CD4-positive, alpha-beta T cell (primary cell): Measurements from ENCODE around the gene NES. TPM values are rescaled to one million over a fixed set of nuclear protein-coding genes. Genes with fewer than 3 reads are reported as not detected.
A peak's percentile ranks its signal among the peaks of the same experiment; 100 is the strongest.

ENCODE experiments used
- ATAC-seq: fragments of 200-7000 bp; cut with Tn5 transposase; one replicate; pipeline ENCODE4 v1.10.0; 2022; ENCODE audit warnings: mild to moderate bottlenecking; ENCODE audit not compliant: poor library complexity
- CTCF ChIA-PET: fragments of 350-600 bp; sonication (Branson Sonifier 250); formaldehyde crosslinking; loops from one replicate; lab custom pipeline; 2021; ENCODE audit warnings: antibody characterized with exemption, inconsistent platforms; lab: Charles Lee
- POLR2A ChIA-PET: fragments of 350-600 bp; sonication (Branson Sonifier 250); formaldehyde crosslinking; loops from one replicate; lab custom pipeline; 2021; ENCODE audit warnings: antibody characterized with exemption, inconsistent platforms; lab: Charles Lee
- DNase-seq, 14 experiments: peaks; one replicate each; pipeline ENCODE4 v3.0.0-alpha.2; 2013 to 2020; ENCODE audit warnings: mixed read lengths in 2 of 14
- H3K27ac ChIP-seq, 2 donors: one replicate each; pipeline versions ENCODE4 v1.5.1 to v1.7.0; 2013; ENCODE audit warnings: low read length in 2 of 2, low read depth in 1 of 2, mild to moderate bottlenecking in 1 of 2
- H3K27me3 ChIP-seq, 2 experiments: 1 replicate in 1 of 2; 2 replicates in 1 of 2; pipeline versions ENCODE4 v1.6.1 to v1.7.0; 2013; ENCODE audit warnings: low read length in 2 of 2, control low read depth in 1 of 2, mild to moderate bottlenecking in 1 of 2, moderate library complexity in 1 of 2; ENCODE audit not compliant: insufficient read depth in 2 of 2, control insufficient read depth in 1 of 2
- H3K36me3 ChIP-seq: one replicate; pipeline ENCODE4 v1.6.1; 2013; ENCODE audit warnings: low read length, control low read depth; ENCODE audit not compliant: insufficient read depth
- H3K4me1 ChIP-seq: one replicate; pipeline ENCODE4 v1.6.1; 2013; ENCODE audit warnings: low read length, control low read depth; ENCODE audit not compliant: insufficient read depth
- H3K4me3 ChIP-seq: one replicate; pipeline ENCODE4 v1.5.1; 2013; ENCODE audit warnings: mild to moderate bottlenecking, low read length, moderate library complexity
- H3K9me3 ChIP-seq, 2 experiments: 1 replicate in 1 of 2; 2 replicates in 1 of 2; pipeline versions ENCODE4 v1.6.1 to v1.7.0; 2013; ENCODE audit warnings: low read length in 2 of 2, mild to moderate bottlenecking in 2 of 2, control low read depth in 1 of 2, moderate library complexity in 1 of 2; ENCODE audit not compliant: control insufficient read depth in 1 of 2, insufficient read depth in 1 of 2
- H3K27ac Mint-ChIP-seq: one replicate; pipeline ENCODE4 v1.8.0; 2020; ENCODE audit warnings: mixed read lengths
- H3K27me3 Mint-ChIP-seq: one replicate; pipeline ENCODE4 v1.8.0; 2021; ENCODE audit warnings: mixed read lengths
- H3K36me3 Mint-ChIP-seq: one replicate; pipeline ENCODE4 v1.8.0; 2021; ENCODE audit warnings: low read depth, mixed read lengths
- H3K4me1 Mint-ChIP-seq: one replicate; pipeline ENCODE4 v1.8.0; 2021; ENCODE audit warnings: low read depth, mixed read lengths
- H3K4me3 Mint-ChIP-seq: one replicate; pipeline ENCODE4 v1.8.0; 2020; ENCODE audit warnings: mild to moderate bottlenecking, mixed read lengths
- H3K9me3 Mint-ChIP-seq: one replicate; pipeline ENCODE4 v1.8.0; 2020; ENCODE audit warnings: mixed read lengths
- CTCF ChIP-seq: fragments of 200-600 bp; IDR thresholded peaks from one replicate; pipeline ENCODE4 v1.8.0; 2022; ENCODE audit warnings: antibody characterized with exemption, mild to moderate bottlenecking
- intact Hi-C, 2 experiments: fragments of 100-400 bp; cut with DNase I in 1 of 2; cut with micrococcal nuclease in 1 of 2; formaldehyde crosslinking; loops; one replicate each; pipeline versions ENCODE4 v1.15.1 to v1.9.0; 2023 to 2025; cut with DNase I, micrococcal nuclease
- total RNA-seq, 174 experiments: library from RNA in 2 of 174; stranded (reverse) in 2 of 174; gene quantifications; one replicate each; pipeline ENCODE4 v1.2.3 and lab custom pipeline; 2021 to 2026

Gene NES
- total RNA-seq, 2 experiments from 2014 or later, result not detected

DNA sequence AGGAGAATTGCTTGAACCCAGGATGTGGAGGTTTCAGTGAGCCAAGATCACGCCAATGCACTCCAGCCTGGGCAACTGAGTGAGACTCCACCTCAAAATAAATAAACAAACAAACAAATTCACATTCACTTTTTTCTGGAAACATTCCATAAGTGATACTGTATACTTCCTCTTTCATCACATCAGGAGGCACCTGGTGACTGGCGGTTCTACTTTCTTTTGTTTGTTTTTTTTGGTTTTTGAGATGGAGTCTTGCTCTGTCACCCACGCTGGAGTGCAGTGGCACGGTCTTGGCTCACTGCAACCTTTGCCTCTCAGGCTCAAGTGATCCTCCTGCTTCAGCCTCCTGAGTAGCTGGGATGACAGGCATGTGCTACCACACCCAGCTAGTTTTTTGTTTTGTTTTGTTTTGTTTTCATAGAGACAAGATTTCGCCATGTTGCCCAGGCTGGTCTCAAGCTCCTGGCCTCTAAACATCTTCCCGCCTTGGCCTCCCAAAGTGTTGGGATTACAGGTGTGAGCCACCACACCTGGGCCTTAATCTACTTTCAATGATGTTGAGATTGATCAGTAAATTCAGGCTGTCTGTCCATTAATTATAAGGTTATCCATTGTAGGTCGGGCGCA, 47.3 kb downstream of the NES start:
- Mint-ChIP-seq H3K9me3 (no peaks in the 10 kb centered on the region), H3K4me1 (peaks cover 6% of the 10 kb centered on the region), H3K36me3 (no peaks in the 10 kb centered on the region), H3K27ac (no peak overlapping the region), H3K27me3 (peaks cover 84% of the 10 kb centered on the region), H3K4me3 (no peak overlapping the region)
- no peak for TF ChIP-seq CTCF
- H3K36me3 ChIP-seq, result no peaks in the 10 kb centered on the region
- intact Hi-C loops, result loop anchor here in 1 of 2 experiments (5.0 kb wide), 1 partner anchor 47 kb away; the partner anchor contains the start of gene NES
- ChIA-PET POLR2A (no interaction called here), CTCF (interaction anchor here (1.0 kb wide), 1 partner anchor 11 kb away, joined by 4 read pairs; the partner anchor contains the start of gene HAPLN2)
- ATAC-seq, result no peak
- no peak for DNase-seq
- H3K4me1 ChIP-seq, result peaks cover 11% of the 10 kb centered on the region
- H3K9me3 ChIP-seq, result no peaks in the 10 kb centered on the region
- no peak overlapping the region for H3K4me3 ChIP-seq
- H3K27me3 ChIP-seq, result peaks cover 36 to 44% of the 10 kb centered on the region in 2 experiments
- H3K27ac ChIP-seq, result no peak overlapping the region

GRCh38 chr1:156627313-156627880, 49.8 kb downstream of the NES start:
- Mint-ChIP-seq H3K4me3 (no peak overlapping the region), H3K4me1 (peaks cover 6% of the 10 kb centered on the region), H3K27me3 (peaks cover 78% of the 10 kb centered on the region), H3K36me3 (no peaks in the 10 kb centered on the region), H3K9me3 (no peaks in the 10 kb centered on the region), H3K27ac (no peak overlapping the region)
- H3K4me3 ChIP-seq, result no peak overlapping the region
- ChIA-PET POLR2A (no interaction called here), CTCF (interaction anchor here (0.6 to 2.5 kb wide), 13 partner anchors 10 to 170 kb away, joined by 3 to 12 read pairs (median 4); partner anchors contain the start of gene CRABP2)
- DNase-seq, result peak in 8 of 14 experiments; percentile 16 to 68 (median 41)
- H3K9me3 ChIP-seq, result no peaks in the 10 kb centered on the region
- ATAC-seq, result peak; percentile 14
- intact Hi-C loops, result loop anchor here (1.0 to 5.0 kb wide), 3 partner anchors 50 to 99 kb away; partner anchors contain the start of gene NES (in 2 of the 2)
- peak; percentile 63 for TF ChIP-seq CTCF
- H3K36me3 ChIP-seq, result no peaks in the 10 kb centered on the region
- peaks cover 41 to 49% of the 10 kb centered on the region in 2 experiments for H3K27me3 ChIP-seq
- H3K4me1 ChIP-seq, result peaks cover 25% of the 10 kb centered on the region
- H3K27ac ChIP-seq, result no peak overlapping the region

GRCh38 chr1:156626079-156626438, 51.1 kb downstream of the NES start:
- H3K9me3 Mint-ChIP-seq, result no peaks in the 10 kb centered on the region
- no peak overlapping the region for H3K4me3 Mint-ChIP-seq
- POLR2A ChIA-PET, result interaction anchor here (0.8 kb wide), 1 partner anchor 125 kb away, joined by 3 read pairs; the partner anchor contains the start of gene MEF2D
- Histone ChIP-seq H3K9me3 (no peaks in the 10 kb centered on the region), H3K27ac (no peak overlapping the region), H3K27me3 (peaks cover 41 to 49% of the 10 kb centered on the region in 2 experiments), H3K36me3 (no peaks in the 10 kb centered on the region), H3K4me1 (peaks cover 25% of the 10 kb centered on the region), H3K4me3 (no peak overlapping the region)
- no peaks in the 10 kb centered on the region for H3K36me3 Mint-ChIP-seq
- ATAC-seq (no peak), DNase-seq (no peak)
- H3K4me1 Mint-ChIP-seq, result peaks cover 6% of the 10 kb centered on the region
- intact Hi-C loops, result loop anchor here (1.0 to 5.0 kb wide), 3 partner anchors 31 to 101 kb away; partner anchors contain the start of gene NES (in 1 of the 2)
- CTCF ChIA-PET, result interaction anchor here (0.8 to 2.5 kb wide), 6 partner anchors 15 to 100 kb away, joined by 3 to 12 read pairs (median 6); partner anchors contain the start of gene BCAN
- TF ChIP-seq CTCF, result peak; percentile 53
- no peak overlapping the region for H3K27ac Mint-ChIP-seq
- H3K27me3 Mint-ChIP-seq, result peaks cover 74% of the 10 kb centered on the region
